PFSK-1 (cell line): ENCODE data around the gene DDX3Y. TPM values are rescaled to one million over a fixed set of nuclear protein-coding genes. Genes with fewer than 3 reads are reported as not detected.

Experiments used
- FOXP2 ChIP-seq: optimal IDR thresholded peaks from 2 replicates; pipeline ENCODE3; 2011; ENCODE audit warnings: borderline replicate concordance, control low read depth, inconsistent platforms; ENCODE audit not compliant: insufficient read depth; ENCODE audit errors: extremely low read length, extremely low read depth
- POLR2AphosphoS5 ChIP-seq: IDR thresholded peaks from 2 replicates; pipeline ENCODE4 v1.6.1; 2012; ENCODE audit warnings: low read depth, mild to moderate bottlenecking, control low read depth, low read length, moderate library complexity
- SIN3A ChIP-seq: IDR thresholded peaks from 2 replicates; pipeline ENCODE4 v1.6.1; 2012; ENCODE audit warnings: mild to moderate bottlenecking, low read length, moderate library complexity, borderline replicate concordance; ENCODE audit not compliant: insufficient read depth
- TAF1 ChIP-seq: IDR thresholded peaks from 2 replicates; pipeline ENCODE4 v1.6.1; 2012; ENCODE audit warnings: low read length, control low read depth, borderline replicate concordance; ENCODE audit not compliant: insufficient read depth
- polyA plus RNA-seq: library from polyadenylated mRNA; unstranded; fragments of >200 nt; gene quantifications from one replicate; pipeline ENCODE4 v1.2.1, GENCODE V29; 2012; ENCODE audit warnings: low read depth, missing spikeins; ENCODE audit not compliant: insufficient read length
- TF ChIP-seq, protein P1 (sequence below), 2 experiments: IDR thresholded peaks; 2 replicates each; pipeline versions ENCODE4 v1.6.1 to v1.8.0; 2011 to 2012; ENCODE audit warnings: low read depth in 2 of 2, low read length in 2 of 2, control low read depth in 1 of 2, inconsistent platforms in 1 of 2, mild to moderate bottlenecking in 1 of 2, moderate library complexity in 1 of 2; ENCODE audit not compliant: insufficient read depth in 1 of 2

DDX3Y gene
- polyA plus RNA-seq: 25.4 TPM

DNA sequence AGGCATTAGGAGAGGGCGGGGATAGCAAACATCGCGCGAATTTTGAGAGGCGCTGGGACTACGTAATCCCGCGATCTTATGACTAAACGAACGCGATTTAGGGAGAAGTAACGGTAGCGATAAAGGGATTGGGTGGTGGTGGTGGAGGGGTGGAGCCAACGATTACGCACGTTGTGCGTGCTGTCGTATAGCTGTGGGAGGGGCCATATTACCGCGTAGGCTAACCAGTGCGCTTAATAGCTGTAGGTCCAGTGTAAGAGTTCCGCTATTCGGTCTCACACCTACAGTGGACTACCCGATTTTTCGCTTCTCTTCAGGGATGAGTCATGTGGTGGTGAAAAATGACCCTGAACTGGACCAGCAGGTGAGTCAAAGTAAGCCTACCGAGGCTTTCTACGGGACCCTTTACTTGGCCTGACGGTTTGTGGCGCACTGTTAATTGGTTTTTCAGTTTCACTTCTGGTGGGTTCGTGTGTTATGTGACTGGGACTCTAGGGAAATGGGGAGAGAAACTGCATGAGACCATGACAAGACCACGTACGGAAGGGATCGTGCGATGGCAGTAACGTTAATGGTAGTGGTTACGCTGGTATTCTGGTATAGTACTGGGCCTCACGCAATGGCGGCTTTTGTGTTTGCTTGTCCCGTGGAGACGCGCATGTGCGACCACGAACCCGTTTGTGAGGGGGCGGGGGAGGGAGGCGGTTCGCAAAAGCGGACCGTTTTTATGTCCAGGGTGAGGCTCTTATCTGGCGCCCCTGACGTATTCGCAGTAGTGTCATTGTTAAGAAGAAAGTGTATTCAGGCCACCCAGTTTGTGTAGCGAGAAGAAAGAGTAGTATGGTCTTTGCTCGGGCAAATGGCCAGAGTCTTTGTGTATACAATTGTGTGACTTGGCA lies at the start of gene DDX3Y:
Gene DDX3Y, plus strand, starts transcription at position 251 of the 899 bp plus-strand sequence. Its CDS starts 69 bp downstream, at position 320.
- TF ChIP-seq POLR2AphosphoS5: peak; percentile 86
- peak; percentile 45; the same call in 1 of the 2 replicates for TF ChIP-seq TAF1
- no peak for TF ChIP-seq FOXP2
- TF ChIP-seq, protein P1, sequence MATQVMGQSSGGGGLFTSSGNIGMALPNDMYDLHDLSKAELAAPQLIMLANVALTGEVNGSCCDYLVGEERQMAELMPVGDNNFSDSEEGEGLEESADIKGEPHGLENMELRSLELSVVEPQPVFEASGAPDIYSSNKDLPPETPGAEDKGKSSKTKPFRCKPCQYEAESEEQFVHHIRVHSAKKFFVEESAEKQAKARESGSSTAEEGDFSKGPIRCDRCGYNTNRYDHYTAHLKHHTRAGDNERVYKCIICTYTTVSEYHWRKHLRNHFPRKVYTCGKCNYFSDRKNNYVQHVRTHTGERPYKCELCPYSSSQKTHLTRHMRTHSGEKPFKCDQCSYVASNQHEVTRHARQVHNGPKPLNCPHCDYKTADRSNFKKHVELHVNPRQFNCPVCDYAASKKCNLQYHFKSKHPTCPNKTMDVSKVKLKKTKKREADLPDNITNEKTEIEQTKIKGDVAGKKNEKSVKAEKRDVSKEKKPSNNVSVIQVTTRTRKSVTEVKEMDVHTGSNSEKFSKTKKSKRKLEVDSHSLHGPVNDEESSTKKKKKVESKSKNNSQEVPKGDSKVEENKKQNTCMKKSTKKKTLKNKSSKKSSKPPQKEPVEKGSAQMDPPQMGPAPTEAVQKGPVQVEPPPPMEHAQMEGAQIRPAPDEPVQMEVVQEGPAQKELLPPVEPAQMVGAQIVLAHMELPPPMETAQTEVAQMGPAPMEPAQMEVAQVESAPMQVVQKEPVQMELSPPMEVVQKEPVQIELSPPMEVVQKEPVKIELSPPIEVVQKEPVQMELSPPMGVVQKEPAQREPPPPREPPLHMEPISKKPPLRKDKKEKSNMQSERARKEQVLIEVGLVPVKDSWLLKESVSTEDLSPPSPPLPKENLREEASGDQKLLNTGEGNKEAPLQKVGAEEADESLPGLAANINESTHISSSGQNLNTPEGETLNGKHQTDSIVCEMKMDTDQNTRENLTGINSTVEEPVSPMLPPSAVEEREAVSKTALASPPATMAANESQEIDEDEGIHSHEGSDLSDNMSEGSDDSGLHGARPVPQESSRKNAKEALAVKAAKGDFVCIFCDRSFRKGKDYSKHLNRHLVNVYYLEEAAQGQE (IDR thresholded peaks at IDR 0.05; ENCODE audit: insufficient read depth in 1 of 2, low read depth in 2 of 2, low read length in 2 of 2): no peak
- TF ChIP-seq SIN3A: no peak

DNA sequence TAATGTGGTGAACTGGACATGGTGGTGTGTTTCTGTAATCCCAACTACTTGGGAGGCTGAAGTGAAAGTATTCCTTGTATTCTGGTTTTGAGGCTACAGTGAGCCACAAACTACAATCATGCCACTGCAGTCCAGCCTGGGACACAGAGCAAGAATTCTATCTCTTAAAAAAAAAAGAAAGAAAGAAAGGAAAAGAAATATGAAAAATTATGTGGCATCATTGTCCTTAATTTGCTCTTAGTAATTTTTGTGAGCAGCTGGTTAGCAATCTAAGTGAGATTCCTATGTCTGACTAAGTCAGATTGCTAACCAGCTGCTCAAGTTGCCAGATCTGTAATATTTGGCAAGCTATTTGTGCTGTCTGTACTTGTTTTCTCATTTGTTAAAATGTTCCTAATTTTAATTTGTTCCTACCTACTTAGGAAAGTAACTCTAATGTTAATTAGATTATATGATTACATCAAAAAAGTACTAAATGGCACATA lies 48.8 kb upstream of the DDX3Y start:
- TF ChIP-seq, protein P1 (IDR thresholded peaks at IDR 0.05; ENCODE audit: insufficient read depth in 1 of 2, low read depth in 2 of 2, low read length in 2 of 2): no peak
- TF ChIP-seq POLR2AphosphoS5: no peak
- no peak for TF ChIP-seq FOXP2
- TF ChIP-seq SIN3A: no peak
- TF ChIP-seq TAF1: no peak

DNA sequence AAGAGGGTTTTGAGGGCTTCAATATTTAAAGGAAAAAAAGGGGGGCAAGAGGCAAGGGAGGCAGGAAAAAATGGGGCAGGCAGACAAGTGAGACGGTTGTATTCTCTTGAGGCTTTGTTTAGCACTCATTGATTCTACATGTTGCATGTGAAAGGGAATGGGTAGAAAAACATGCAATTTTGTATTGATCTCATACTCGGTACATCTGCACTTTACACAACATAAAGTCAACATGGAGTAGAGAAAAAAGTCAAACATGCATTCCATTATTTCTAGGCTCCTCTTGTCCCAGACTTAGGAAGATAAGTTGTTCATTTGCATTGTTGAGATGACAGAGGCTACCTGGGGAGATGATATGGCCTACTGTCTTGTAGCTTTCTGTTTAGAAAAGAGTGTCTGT lies 36.7 kb upstream of the DDX3Y start:
- TF ChIP-seq TAF1: no peak
- TF ChIP-seq, protein P1 (IDR thresholded peaks at IDR 0.05; ENCODE audit: insufficient read depth in 1 of 2, low read depth in 2 of 2, low read length in 2 of 2): no peak
- TF ChIP-seq SIN3A: no peak
- no peak for TF ChIP-seq FOXP2
- TF ChIP-seq POLR2AphosphoS5: no peak

DNA sequence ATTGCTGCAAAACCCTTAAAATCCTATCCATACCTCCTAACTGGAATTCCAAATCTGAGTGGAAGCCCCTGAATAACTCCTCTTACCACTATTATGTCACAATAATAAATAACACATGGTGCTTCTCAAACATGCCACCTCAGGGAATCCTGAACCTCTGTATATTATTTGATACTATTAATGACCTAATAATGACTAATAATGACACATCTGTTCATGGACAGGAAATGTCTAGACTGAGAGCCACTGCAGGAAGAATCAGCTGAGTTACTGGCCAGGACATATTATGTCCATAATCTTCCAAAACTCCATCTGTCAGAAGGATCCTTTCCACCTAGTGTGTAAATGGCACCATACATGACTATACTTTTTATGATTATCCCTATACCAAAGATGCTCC lies 7.7 kb upstream of the DDX3Y start:
- no peak for TF ChIP-seq SIN3A

DNA sequence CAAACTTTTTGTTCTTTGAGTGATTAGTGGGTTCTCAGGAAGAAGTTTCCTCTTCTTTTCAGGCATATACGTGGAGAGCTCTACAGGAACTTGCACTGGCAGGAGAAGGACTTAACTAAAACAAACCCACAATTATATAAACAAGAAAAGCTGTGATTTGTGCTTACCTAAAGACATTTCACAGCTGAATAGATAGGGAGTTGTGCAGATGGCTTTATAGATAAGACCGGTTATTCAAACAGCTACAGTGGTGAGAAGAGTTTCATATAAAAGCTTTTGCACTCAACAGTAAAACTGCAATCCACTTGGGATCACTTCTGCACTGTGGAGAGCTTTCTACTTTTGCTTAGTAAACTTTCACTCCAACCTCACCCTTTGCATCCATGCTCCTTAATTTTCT lies 6.1 kb upstream of the DDX3Y start:
- TF ChIP-seq SIN3A (no peak), FOXP2 (no peak), POLR2AphosphoS5 (no peak), TAF1 (no peak)
- TF ChIP-seq, protein P1 (IDR thresholded peaks at IDR 0.05; ENCODE audit: insufficient read depth in 1 of 2, low read depth in 2 of 2, low read length in 2 of 2): no peak
